ENCODE results near the gene KLHDC3. TPM values are rescaled to one million over a fixed set of nuclear protein-coding genes. Genes with fewer than 3 reads are reported as not detected.

KLHDC3 gene, protein sequence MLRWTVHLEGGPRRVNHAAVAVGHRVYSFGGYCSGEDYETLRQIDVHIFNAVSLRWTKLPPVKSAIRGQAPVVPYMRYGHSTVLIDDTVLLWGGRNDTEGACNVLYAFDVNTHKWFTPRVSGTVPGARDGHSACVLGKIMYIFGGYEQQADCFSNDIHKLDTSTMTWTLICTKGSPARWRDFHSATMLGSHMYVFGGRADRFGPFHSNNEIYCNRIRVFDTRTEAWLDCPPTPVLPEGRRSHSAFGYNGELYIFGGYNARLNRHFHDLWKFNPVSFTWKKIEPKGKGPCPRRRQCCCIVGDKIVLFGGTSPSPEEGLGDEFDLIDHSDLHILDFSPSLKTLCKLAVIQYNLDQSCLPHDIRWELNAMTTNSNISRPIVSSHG
- total RNA-seq, result 98.5 and 107 TPM in 2 replicates

DNA sequence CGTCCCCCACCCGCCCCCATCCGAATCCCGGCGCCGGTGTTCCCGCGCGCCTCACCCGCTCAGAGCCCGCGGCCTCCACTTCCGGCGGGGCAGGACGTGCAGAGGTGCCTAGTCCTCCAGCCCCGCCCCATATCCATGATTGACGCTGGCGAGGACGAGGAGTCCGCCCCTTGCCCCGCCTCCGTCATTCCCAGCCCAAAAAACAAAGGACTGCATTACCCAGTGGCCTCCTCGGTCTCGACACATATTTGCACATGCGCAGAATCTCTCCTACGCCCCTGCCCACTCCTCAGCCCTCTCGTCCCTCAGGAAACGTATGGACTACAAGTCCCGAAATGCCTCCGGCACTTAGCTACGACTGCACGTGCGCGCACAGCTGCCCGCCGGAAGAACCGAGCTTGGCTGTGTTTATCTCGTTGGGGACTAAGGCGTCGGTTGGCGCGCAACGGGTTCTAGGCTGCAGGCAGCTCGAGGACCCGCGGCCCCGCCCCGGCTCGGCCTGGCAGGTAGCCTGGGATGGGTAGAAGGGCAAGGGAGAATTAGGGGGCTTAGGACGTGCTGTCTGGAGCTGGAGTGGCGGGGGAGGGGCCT, at the start of gene KLHDC3, which contains the start of gene MEA1:
TSS of gene KLHDC3 (plus strand) at position 407 of the 591 bp plus-strand sequence. CDS start 2,944 bp downstream, outside the sequence.
TSS of gene MEA1 (minus strand) at position 104 of the 591 bp plus-strand sequence. CDS start 133 bp downstream, outside the sequence.

DNA sequence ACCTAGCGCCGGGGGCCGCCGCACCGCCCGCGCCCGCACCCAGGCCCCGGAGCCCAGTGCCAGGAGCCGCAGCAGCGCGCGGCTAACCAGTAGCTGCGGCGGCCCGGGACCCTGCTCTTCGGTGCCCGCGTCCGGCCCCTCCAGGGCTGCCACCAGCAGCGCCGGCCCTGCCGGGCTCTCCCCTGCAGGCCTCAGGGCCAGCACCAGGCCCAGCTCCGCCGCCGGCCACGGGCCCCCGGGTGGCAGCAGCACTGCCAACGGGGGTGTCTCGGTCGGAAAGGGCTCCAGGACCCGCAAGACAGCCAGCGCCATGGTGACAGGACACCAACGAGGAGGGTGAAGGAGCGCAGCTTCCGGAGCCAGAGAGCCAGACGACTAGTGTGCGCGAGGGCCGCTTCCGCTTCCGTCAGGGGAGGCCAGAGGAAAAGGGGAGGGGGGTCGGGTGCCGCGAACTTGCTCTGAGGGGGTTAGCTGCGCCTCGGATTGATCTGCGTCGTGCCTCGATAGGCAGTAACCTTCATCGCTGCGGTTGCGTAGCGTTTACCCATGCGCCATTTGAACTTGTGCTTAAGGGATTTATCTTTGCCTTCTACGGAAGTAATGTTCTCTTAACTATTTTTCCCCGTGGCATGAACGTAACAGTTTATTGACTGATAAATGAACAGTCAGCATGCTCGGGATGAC, 35.1 kb upstream of the KLHDC3 start, which contains the start of gene PEX6:
TSS of gene PEX6 (minus strand) at position 343 of the 684 bp plus-strand sequence. CDS start at position 312, 31 bp downstream.

DNA sequence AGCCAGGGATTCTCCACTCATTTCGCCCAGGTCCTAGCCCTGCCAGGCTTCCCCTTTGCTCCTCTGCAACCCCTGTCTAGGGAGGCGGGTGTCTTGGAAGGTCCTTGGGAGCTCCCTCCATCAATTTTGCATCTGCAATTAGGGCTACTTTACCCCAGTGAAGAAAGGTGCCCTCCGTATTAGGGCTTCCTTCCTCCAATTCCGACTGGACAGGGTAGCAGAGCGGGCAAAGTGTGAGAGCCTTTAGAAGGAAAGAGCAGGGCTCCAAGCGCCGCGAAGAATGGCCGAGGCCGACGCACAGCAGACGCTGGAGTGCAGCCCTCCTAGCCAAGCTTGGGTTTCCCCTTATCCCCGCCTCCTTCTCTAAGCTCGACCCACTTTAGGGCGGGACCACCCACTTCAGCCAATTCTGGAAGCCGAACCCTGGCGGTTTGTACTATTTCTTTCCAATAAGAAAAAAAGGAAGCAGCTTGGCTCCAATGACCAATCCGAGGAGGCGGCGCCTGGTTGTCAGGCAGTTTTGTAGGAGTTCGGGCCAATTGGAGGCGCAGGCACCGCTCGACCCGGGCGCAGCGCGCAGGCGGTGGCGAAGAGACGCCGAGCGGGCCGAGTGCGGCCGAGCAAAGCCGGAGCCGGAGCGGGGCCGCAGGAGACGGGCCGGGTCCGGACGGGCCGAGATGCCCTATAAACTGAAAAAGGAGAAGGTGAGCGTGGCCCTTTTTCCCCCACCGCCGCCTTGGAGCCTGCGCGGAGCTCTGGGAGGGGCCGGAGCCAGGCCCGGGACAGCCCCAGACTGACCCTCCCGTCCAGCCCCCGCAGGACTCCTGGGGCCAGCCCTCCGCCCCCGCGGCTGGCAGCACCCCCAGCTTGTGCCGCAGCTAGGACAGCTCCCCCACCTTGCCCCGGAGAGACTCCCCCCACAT, 29.8 kb upstream of the KLHDC3 start, which contains the start of gene PPP2R5D:
TSS of gene PPP2R5D (plus strand) at position 570 of the 923 bp plus-strand sequence. CDS start at position 678, 108 bp downstream.

DNA sequence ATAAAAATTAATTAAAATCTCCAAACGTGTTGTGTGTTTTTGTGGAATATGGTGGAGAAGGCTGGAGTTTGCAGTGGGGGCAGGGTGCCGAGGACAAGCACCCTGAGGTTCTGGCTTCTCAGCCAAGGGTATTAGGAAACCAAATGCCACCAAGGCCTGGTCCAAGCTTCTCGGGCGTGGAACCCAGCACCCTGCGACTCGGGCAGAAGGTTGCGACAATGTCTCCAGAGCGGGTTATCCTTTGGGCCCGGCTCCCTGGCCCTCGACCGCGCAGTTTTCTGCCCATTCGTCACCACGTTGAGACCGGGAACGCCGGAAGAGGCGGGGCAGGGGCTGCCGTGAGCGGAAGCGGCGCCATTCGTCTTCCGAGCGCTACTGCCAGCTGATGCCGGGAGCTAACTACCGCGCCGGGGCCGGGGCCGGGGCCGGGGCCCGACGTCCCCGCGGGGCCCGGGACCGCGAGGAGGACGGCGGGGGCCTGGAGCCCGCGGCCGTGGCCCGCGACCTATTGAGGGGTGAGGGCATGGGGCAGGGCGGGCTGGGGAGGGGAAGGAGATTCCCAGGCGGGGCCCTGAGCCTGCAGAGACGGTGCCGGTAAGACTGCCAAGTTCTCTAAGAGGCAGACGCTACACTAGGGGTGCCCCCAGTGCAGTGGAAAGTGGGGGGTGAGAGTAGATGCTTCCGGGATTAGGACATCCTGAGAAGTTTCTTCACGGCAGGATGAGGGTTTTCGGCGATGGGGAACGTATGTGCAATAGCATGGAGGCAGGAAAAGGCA, 7.4 kb downstream of the KLHDC3 start, which contains the start of gene RRP36:
TSS of gene RRP36 (plus strand) at position 354 of the 778 bp plus-strand sequence. CDS start at position 386, 32 bp downstream.

DNA sequence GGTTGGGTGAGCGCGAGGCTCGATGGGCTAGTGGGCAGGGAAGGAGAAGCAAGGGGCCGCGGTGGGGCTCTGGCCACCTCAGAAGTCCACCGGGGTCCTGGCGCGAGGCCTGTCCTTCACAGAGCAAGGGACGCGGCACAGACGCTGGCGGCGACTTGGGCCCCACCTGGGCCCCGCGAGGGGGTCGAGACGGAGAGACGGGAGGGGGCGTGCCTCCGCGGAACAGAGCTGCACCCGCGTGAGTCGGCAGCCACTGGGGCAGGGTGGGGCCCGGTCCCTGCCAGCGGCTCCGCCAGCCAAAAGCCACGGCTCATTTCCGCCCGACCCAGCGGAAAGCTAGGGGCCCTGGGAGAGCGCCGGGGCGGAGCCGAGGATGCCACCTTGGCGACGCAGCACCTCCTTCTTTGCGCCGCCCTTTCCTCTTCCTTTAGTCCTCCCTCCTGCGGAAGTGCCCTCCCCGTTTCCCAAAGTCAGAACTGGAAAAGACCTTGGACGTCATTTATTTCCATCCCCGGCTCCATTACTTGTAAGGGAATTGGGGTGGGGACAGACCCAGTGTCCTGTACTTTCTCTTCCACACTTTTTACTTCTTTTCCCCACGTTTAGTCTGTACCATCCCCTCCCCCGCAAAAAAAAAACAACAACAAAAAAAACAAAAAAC, 39.6 kb downstream of the KLHDC3 start, which contains the start of gene CUL7:
TSS of gene CUL7 (minus strand) at position 307 of the 661 bp plus-strand sequence. CDS start 1,063 bp downstream, outside the sequence.

DNA sequence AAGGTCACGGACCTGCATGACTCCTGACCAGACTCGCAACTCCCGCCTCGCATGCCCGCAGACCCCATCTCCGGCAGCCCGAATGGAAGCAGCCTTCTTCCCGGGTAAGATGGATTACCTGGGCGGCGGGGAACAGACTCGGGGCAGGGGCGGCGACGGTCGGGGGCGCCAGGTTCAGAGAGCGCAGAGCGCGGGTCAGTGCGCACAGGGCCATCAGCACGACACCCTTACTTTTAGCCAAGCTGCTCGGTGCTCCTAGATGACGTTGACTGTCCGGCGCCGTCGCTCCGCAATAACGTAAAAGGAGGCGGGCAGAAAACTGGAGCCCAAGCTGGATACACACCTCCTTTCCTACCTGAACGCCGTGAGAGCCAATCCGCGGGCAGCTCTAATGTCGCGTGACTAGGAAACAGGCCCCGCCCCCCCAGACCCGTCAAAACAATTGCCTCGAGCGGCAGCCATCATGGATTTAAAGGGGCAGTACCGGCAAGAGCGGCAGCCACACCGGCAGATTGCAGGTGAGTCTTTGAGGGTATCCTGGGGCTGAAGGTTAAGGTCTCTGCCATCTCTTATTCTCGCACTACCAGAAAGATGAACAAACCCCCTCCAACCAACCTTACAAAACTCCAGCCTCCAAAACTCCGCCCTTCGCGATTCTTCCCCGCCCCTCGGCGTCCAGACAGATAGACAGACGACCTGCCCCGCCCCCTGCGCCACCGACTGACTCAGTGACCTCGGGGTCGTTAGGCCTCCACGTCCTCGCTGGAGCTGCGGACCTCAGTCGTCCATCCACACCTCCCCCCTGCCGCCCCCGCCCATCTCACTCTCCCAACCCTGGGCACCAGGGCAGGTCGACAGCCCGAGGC, 45.4 kb downstream of the KLHDC3 start, which contains the start of the genes KLC4 and MRPL2:
TSS of gene KLC4 (plus strand) at position 464 of the 866 bp plus-strand sequence. CDS start 1,705 bp downstream, outside the sequence.
TSS of gene MRPL2 (minus strand) at position 267 of the 866 bp plus-strand sequence. CDS start at position 214, 53 bp downstream.

Other genes starting within 250 kb of the KLHDC3 start
- gene BICRAL, start 232.2 kb upstream of the KLHDC3 start, total RNA-seq, result 2.4 and 6.3 TPM in 2 replicates
- gene RPL7L1, start 134.6 kb upstream of the KLHDC3 start, total RNA-seq, result 74.3 and 105 TPM in 2 replicates
- not detected in 2 replicates for gene PTCRA, start 98.2 kb upstream of the KLHDC3 start, total RNA-seq
- gene CNPY3, start 84.8 kb upstream of the KLHDC3 start, total RNA-seq, result 26.6 and 41.3 TPM in 2 replicates
- under 0.01 TPM in 1 of 2 replicates, not detected in the other for gene GNMT, start 53.5 kb upstream of the KLHDC3 start, total RNA-seq
- 18.1 and 25.6 TPM in 2 replicates for gene PEX6, start 35.1 kb upstream of the KLHDC3 start, total RNA-seq
- 29.1 and 32.3 TPM in 2 replicates for gene PPP2R5D, start 29.7 kb upstream of the KLHDC3 start, total RNA-seq
- gene MEA1, start 303 bp upstream of the KLHDC3 start, total RNA-seq, result 38.9 and 39.6 TPM in 2 replicates
- 59.3 and 85.0 TPM in 2 replicates for gene RRP36, start 7.4 kb downstream of the KLHDC3 start, total RNA-seq
- 20.9 and 41.9 TPM in 2 replicates for gene CUL7, start 39.6 kb downstream of the KLHDC3 start, total RNA-seq
- gene MRPL2, start 45.2 kb downstream of the KLHDC3 start, total RNA-seq, result 12.0 and 17.6 TPM in 2 replicates
- gene KLC4, start 45.4 kb downstream of the KLHDC3 start, total RNA-seq, result 14.2 and 20.8 TPM in 2 replicates
- gene PTK7, start 62.1 kb downstream of the KLHDC3 start, total RNA-seq, result 2.8 and 30.5 TPM in 2 replicates
- gene SRF, start 157.0 kb downstream of the KLHDC3 start, total RNA-seq, result 10.2 and 16.6 TPM in 2 replicates
- gene CUL9, start 167.9 kb downstream of the KLHDC3 start, total RNA-seq, result 20.1 and 40.0 TPM in 2 replicates
- 25.9 and 36.3 TPM in 2 replicates for gene DNPH1, start 215.2 kb downstream of the KLHDC3 start, total RNA-seq
- gene TTBK1, start 229.2 kb downstream of the KLHDC3 start, total RNA-seq, result under 0.01 and 0.06 TPM in 2 replicates